ENCODE measurements around the gene CTNNA3.

CTNNA3 gene

GRCh38 chr10:67072654-67073053 lies 623.3 kb downstream of the CTNNA3 start:
- TF ChIP-seq CTCF (IDR thresholded peaks at IDR 0.05; ENCODE audit: low read depth, low read length) = no peak
- H3K4me3 ChIP-seq (ENCODE audit: low read depth, low read length) = no peak overlapping the region

- TF ChIP-seq CTCF (IDR thresholded peaks at IDR 0.05; ENCODE audit: low read depth, low read length) = no peak
- H3K4me3 ChIP-seq (ENCODE audit: low read depth, low read length) = no peak overlapping the region
These were observed 645.6 kb downstream of the CTNNA3 start for GRCh38 chr10:67050415-67050814.

GRCh38 chr10:67049988-67050387 lies 646.0 kb downstream of the CTNNA3 start:
- TF ChIP-seq CTCF (IDR thresholded peaks at IDR 0.05; ENCODE audit: low read depth, low read length) = no peak
- H3K4me3 ChIP-seq (ENCODE audit: low read depth, low read length) = no peak overlapping the region

- TF ChIP-seq CTCF (IDR thresholded peaks at IDR 0.05; ENCODE audit: low read depth, low read length) = no peak
These were observed 649.5 kb downstream of the CTNNA3 start for GRCh38 chr10:67046507-67046906.

GRCh38 chr10:67045404-67045803 lies 650.6 kb downstream of the CTNNA3 start:
- no peak for TF ChIP-seq CTCF (IDR thresholded peaks at IDR 0.05; ENCODE audit: low read depth, low read length)
- H3K4me3 ChIP-seq (ENCODE audit: low read depth, low read length) = no peak overlapping the region

More at GRCh38 chr10:67046507-67046906, 649.5 kb downstream of the CTNNA3 start:
- no peak overlapping the region for H3K4me3 ChIP-seq (ENCODE audit: low read depth, low read length)

- no peak overlapping the region for H3K4me3 ChIP-seq (ENCODE audit: low read depth, low read length)
- TF ChIP-seq CTCF (IDR thresholded peaks at IDR 0.05; ENCODE audit: low read depth, low read length) = no peak
These were observed 653.0 kb downstream of the CTNNA3 start for GRCh38 chr10:67043041-67043440.

GRCh38 chr10:67036808-67037207 lies 659.2 kb downstream of the CTNNA3 start:
- no peak for TF ChIP-seq CTCF (IDR thresholded peaks at IDR 0.05; ENCODE audit: low read depth, low read length)

More at GRCh38 chr10:67036808-67037207, 659.2 kb downstream of the CTNNA3 start:
- H3K4me3 ChIP-seq (ENCODE audit: low read depth, low read length) = no peak overlapping the region
